Skeletal muscle satellite cell (primary cell): ENCODE results near the gene DCN. TPM values are rescaled to one million over a fixed set of nuclear protein-coding genes. Genes with fewer than 3 reads are reported as not detected.
A peak's percentile ranks its signal among the peaks of the same experiment; 100 is the strongest.

Experiments used
- H3K27me3 ChIP-seq: 2 replicates; pipeline ENCODE4 v1.7.0; 2013; ENCODE audit warnings: low read length; ENCODE audit not compliant: control insufficient read depth, insufficient read depth
- H3K36me3 ChIP-seq: 2 replicates; pipeline ENCODE4 v1.7.0; 2013; ENCODE audit warnings: mild to moderate bottlenecking, control low read depth, low read length; ENCODE audit not compliant: insufficient read depth
- H3K4me1 ChIP-seq: 2 replicates; pipeline ENCODE4 v1.7.0; 2013; ENCODE audit warnings: low read length; ENCODE audit not compliant: control insufficient read depth, insufficient read depth
- H3K4me2 ChIP-seq: 2 replicates; pipeline ENCODE4 v1.7.0; 2013; ENCODE audit warnings: mild to moderate bottlenecking, low read length
- H3K4me3 ChIP-seq: 2 replicates; pipeline ENCODE4 v1.7.0; 2013; ENCODE audit warnings: low read length
- H3K9ac ChIP-seq: 2 replicates; pipeline ENCODE4 v1.7.0; 2013; ENCODE audit warnings: mild to moderate bottlenecking, low read depth, low read length, moderate library complexity
- H3K9me3 ChIP-seq: replicated peaks from 2 replicates; pipeline ENCODE4 v1.7.0; 2013; ENCODE audit warnings: mild to moderate bottlenecking, control low read depth, low read length
- total RNA-seq: library from RNA; depleted of rRNA; stranded (reverse); fragments of >200 nt; gene quantifications from 2 replicates; pipeline ENCODE4 v1.2.3, GENCODE V29; 2012; rRNA removed

DCN gene, protein sequence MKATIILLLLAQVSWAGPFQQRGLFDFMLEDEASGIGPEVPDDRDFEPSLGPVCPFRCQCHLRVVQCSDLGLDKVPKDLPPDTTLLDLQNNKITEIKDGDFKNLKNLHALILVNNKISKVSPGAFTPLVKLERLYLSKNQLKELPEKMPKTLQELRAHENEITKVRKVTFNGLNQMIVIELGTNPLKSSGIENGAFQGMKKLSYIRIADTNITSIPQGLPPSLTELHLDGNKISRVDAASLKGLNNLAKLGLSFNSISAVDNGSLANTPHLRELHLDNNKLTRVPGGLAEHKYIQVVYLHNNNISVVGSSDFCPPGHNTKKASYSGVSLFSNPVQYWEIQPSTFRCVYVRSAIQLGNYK
- 486 and 499 TPM in 2 replicates for total RNA-seq

DNA sequence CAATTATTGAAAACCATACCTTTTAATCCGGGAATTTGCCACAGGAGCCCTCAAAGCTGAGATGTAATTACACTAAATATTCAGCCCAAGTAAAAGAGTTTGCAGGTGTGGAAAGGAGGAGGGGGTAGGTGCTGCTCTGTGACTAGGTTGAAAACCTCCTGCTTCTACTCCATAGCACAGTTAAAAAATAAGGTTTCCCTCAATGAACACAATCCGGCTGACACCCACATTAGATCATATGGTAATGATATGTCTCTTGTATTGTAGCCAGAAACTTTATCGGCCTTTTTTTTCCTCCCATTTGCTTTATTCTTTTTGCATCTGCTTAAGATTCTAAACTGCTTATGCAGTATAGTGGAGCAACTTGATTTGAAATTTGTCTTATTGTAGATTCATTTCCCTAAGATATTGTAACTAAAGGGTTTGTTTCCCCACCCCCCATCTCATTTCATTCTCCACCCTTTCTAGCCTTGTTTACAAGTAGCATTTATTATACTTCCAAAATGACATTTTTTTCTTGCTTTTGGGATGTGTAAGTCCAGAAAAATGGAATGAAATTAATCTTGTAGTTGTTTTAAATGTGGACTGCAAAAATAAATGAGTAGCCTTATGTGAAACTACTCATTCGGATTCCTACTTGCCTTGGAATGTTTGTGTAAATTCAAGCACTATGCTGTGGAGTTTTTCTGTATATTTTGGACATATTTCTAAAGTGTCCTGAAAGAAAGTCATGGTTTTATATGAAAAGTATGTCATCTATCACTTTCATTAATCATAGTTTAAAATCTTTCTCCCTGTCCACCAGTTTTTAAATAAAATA, at the start of gene DCN:
Gene DCN (minus strand): TSS at position 182 of the 820 bp plus-strand sequence. CDS start 4,265 bp downstream, outside the sequence.
- peak within 1 kb of the TSS; percentile 81 for H3K9ac ChIP-seq
- no peaks in the 10 kb centered on the region for H3K27me3 ChIP-seq
- peak within 1 kb of the TSS; percentile 68 for H3K4me3 ChIP-seq

DNA sequence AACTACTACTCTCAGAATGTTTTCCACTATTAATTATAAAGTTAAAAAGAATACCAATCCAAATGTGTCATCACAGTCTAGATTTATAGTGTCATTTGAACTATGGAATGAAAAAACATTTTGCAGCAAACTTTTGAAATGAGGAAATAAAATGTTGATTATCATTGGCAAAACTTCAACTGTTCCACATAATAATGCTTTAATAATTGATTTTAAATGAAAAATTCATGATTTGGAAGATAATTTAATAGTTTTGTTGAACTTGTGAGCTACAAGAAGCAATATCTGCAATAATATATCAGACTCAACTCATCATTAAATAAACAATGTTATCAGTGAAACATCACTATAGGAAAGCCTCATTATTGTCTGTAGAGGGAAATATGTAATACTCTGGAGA, 48.2 kb upstream of the DCN start:
- H3K9ac ChIP-seq: no peak overlapping the region
- no peak overlapping the region for H3K4me3 ChIP-seq
- no peak overlapping the region for H3K4me2 ChIP-seq
- H3K4me1 ChIP-seq: peaks cover 3% of the 10 kb centered on the region
- H3K27me3 ChIP-seq: no peaks in the 10 kb centered on the region
- no peaks in the 10 kb centered on the region for H3K9me3 ChIP-seq
- H3K36me3 ChIP-seq: no peaks in the 10 kb centered on the region

More for the DNA sequence above, at the start of gene DCN:
- Histone ChIP-seq H3K4me2 (peak within 1 kb of the TSS; percentile 89), H3K9me3 (no peaks in the 10 kb centered on the region), H3K36me3 (no peaks in the 10 kb centered on the region), H3K4me1 (peaks cover 49% of the 10 kb centered on the region)

DNA sequence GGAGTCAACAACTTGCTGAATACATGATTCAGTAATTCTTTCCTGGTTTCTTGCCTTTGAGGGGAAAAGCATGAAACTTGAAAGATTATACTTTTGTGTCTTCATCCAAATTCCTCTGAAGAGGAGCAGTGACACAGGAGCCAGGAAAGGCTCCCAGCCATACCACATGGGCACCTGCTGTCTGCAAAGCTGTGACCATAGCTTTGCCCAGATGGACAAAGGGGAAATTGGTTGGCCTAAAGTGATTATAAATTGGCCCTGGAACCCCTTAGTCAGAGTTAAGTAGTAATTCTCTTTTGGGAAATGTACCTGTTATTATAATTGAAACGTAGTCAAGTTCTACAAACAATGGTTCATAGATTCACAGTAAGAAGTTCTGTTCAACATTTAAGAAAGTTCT, 44.3 kb upstream of the DCN start:
- no peak overlapping the region for H3K4me2 ChIP-seq
- no peaks in the 10 kb centered on the region for H3K9me3 ChIP-seq
- H3K36me3 ChIP-seq: no peaks in the 10 kb centered on the region
- H3K27me3 ChIP-seq: no peaks in the 10 kb centered on the region
- H3K9ac ChIP-seq: no peak overlapping the region
- peaks cover 31% of the 10 kb centered on the region for H3K4me1 ChIP-seq
- H3K4me3 ChIP-seq: no peak overlapping the region

DNA sequence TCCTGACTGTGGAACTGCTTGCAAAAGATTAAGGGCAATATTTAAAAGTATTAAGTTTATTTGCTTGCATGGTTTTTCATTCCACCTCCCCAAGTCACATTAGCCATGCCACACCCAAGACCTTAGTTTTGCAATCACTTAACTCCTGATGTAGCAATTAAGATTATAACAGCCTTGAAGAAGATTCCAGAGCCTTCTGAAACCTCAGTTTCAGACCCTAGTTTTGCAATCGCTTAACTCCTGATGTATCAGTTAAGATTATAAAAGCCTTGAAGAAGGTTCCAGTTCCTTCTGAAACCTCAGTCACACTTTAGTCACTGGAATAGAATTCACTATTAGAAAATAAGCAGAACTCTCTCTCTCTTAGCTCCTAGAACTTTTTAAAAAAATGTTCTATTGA, 42.7 kb upstream of the DCN start:
- Histone ChIP-seq H3K36me3 (no peaks in the 10 kb centered on the region), H3K4me3 (no peak overlapping the region), H3K4me2 (no peak overlapping the region), H3K4me1 (peaks cover 33% of the 10 kb centered on the region), H3K9me3 (no peaks in the 10 kb centered on the region), H3K9ac (no peak overlapping the region), H3K27me3 (no peaks in the 10 kb centered on the region)

DNA sequence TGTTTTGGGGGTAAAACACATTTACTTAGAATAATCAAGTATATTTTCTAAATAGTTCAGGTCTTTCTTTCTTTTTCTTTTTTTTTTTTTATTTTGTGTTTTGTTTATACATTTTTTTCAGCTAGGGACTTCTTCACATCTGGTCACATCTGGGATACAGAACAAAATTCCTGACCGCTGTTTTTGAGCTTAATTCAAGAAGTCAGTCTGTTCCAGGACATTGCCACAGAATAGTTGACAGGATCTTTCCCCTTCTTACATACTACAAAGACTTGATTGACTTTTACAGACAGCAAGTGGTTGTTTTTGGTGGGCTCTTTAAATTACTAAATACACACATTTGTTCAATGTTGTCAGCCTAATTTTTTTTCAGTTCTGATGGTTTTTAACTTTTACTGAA, 41.8 kb upstream of the DCN start:
- Histone ChIP-seq H3K4me3 (no peak overlapping the region), H3K9me3 (no peaks in the 10 kb centered on the region), H3K4me1 (peaks cover 39% of the 10 kb centered on the region), H3K36me3 (no peaks in the 10 kb centered on the region), H3K4me2 (no peak overlapping the region), H3K27me3 (no peaks in the 10 kb centered on the region), H3K9ac (no peak overlapping the region)

DNA sequence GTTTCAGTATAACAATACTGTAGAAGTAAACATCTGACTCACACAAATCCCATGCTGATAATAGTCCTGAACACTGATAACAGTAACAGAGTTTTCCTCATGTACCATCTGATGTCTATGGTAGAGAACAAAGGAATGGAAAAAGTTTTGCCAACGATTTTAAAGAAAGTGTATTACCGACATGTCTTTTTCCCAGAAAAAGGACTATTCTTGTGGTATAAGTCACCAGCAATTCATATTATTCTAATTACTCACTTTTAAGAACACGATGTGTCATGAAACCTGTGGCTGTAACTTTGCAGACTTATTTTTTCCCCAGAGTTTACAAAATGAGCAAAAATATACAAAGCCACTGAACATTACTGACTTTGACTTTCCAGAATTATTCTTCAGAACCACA, 40.1 kb upstream of the DCN start:
- H3K9ac ChIP-seq: peak overlapping the region; percentile 69
- peak overlapping the region; percentile 71 for H3K4me2 ChIP-seq
- no peaks in the 10 kb centered on the region for H3K27me3 ChIP-seq
- H3K36me3 ChIP-seq: no peaks in the 10 kb centered on the region
- H3K4me3 ChIP-seq: peak overlapping the region; percentile 49
- peaks cover 42% of the 10 kb centered on the region for H3K4me1 ChIP-seq
- no peaks in the 10 kb centered on the region for H3K9me3 ChIP-seq

DNA sequence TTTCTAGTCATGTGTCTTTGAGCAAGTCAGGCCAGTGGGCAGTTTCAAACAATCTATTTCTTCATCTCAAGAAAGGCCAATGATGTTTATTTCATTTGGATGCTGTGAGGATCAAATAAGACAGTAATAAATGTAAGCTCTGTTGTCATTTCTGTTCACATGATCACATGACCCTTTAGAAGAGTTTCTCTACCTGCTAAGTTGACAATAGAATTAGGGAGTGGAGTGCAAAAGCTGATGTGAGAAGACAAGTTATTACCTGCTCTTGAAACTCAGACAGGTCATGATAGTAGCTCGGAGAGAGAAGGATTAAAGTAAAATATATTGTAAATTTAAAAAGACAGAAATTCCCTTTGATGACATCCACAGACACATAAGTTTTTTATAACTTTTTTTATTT, 37.3 kb upstream of the DCN start:
- H3K9me3 ChIP-seq: no peaks in the 10 kb centered on the region
- peaks cover 54% of the 10 kb centered on the region for H3K4me1 ChIP-seq
- H3K4me2 ChIP-seq: no peak overlapping the region
- no peaks in the 10 kb centered on the region for H3K27me3 ChIP-seq
- peak overlapping the region; percentile 7 for H3K9ac ChIP-seq
- no peak overlapping the region for H3K4me3 ChIP-seq
- no peaks in the 10 kb centered on the region for H3K36me3 ChIP-seq

DNA sequence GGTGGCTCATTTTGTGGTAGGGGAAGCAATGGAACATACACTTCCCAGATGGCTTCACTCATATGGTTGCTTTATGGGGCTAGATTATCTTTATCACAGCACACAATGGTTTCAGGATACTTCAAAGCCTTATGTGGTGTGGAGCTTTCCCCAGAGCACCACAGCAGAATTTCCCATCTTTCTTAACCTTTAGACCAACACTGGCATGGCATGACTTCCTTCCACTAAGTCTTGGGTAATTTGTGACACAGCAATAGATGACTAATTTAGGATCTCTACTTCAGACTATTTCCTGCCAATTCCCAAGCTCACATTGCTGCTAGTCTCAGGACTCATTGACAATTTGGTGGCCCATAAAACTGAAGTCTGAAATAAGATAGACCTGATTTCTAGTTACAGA, 36.9 kb upstream of the DCN start:
- H3K36me3 ChIP-seq: no peaks in the 10 kb centered on the region
- H3K4me1 ChIP-seq: peaks cover 51% of the 10 kb centered on the region
- no peak overlapping the region for H3K4me3 ChIP-seq
- no peak overlapping the region for H3K9ac ChIP-seq
- no peak overlapping the region for H3K4me2 ChIP-seq
- H3K27me3 ChIP-seq: no peaks in the 10 kb centered on the region
- no peaks in the 10 kb centered on the region for H3K9me3 ChIP-seq

DNA sequence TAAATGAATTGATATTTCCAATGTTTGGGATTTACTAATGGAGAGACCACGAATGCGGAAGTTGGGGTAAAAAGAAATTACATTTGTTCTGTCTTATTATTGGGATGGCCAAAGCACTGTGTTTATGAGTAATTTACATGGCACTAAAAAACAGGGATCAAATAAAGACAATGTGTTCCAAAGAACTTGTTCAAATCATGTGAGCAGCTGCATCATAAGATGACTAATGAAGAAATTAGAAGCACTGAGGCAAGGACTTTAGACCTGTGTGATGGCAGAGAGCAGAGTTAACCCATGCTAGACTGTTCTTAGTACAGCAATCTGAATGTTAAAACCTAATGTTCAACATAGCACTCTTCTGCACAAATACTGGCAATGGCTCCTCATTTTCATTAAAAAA, 34.3 kb upstream of the DCN start:
- peaks cover 34% of the 10 kb centered on the region for H3K4me1 ChIP-seq
- H3K4me3 ChIP-seq: no peak overlapping the region
- H3K9ac ChIP-seq: no peak overlapping the region
- no peaks in the 10 kb centered on the region for H3K27me3 ChIP-seq
- H3K36me3 ChIP-seq: no peaks in the 10 kb centered on the region
- H3K9me3 ChIP-seq: no peaks in the 10 kb centered on the region
- no peak overlapping the region for H3K4me2 ChIP-seq

DNA sequence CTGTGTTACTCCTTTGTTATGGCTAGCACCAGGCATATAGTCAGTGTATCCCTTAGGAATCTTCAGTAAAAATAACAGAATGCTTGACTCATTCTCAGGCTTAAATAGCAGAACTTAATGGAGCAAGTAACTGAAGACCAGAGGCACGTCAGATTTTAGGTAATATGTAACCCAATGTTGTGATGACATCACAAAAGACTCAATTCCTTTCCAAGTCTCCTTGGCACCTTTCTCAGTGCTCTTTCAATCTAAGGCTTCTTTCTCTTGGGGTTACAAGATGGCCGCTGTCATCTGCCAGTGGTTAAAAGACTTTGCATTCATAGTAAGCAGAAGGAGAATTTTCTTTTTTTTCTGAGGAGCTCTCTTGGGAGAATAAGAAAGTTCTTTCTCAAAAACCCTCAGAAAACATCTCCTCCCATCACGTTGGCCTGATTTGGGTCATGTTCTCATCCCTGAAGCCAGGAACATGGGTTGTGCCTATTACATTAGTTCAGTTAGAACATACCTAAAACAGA, 33.4 kb upstream of the DCN start:
- H3K36me3 ChIP-seq: no peaks in the 10 kb centered on the region
- no peaks in the 10 kb centered on the region for H3K9me3 ChIP-seq
- no peak overlapping the region for H3K9ac ChIP-seq
- H3K4me3 ChIP-seq: no peak overlapping the region
- H3K27me3 ChIP-seq: no peaks in the 10 kb centered on the region
- no peak overlapping the region for H3K4me2 ChIP-seq
- H3K4me1 ChIP-seq: peaks cover 31% of the 10 kb centered on the region

DNA sequence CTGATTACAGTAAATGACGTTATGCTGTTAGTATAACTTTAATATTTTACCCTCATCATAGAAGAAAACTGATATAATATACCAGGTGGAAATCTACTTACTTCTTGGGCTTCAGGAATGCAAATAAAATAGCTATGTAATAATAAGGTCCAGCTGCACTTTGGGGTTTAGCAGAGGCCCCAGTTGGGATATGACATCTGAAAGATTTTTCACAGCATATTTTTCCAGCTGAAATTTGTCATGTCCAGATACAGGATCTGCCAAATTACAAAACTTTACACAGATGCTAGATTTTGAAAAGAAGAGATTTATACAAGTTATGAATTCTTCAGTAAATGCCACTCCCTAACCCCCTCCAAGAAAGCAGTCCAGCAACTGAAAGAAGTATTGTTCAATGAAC, 29.2 kb upstream of the DCN start:
- no peaks in the 10 kb centered on the region for H3K36me3 ChIP-seq
- no peak overlapping the region for H3K9ac ChIP-seq
- peaks cover 15% of the 10 kb centered on the region for H3K4me1 ChIP-seq
- H3K4me2 ChIP-seq: no peak overlapping the region
- H3K4me3 ChIP-seq: no peak overlapping the region
- no peaks in the 10 kb centered on the region for H3K9me3 ChIP-seq
- no peaks in the 10 kb centered on the region for H3K27me3 ChIP-seq
